ENCODE data around the gene AAK1.

AAK1 gene

DNA sequence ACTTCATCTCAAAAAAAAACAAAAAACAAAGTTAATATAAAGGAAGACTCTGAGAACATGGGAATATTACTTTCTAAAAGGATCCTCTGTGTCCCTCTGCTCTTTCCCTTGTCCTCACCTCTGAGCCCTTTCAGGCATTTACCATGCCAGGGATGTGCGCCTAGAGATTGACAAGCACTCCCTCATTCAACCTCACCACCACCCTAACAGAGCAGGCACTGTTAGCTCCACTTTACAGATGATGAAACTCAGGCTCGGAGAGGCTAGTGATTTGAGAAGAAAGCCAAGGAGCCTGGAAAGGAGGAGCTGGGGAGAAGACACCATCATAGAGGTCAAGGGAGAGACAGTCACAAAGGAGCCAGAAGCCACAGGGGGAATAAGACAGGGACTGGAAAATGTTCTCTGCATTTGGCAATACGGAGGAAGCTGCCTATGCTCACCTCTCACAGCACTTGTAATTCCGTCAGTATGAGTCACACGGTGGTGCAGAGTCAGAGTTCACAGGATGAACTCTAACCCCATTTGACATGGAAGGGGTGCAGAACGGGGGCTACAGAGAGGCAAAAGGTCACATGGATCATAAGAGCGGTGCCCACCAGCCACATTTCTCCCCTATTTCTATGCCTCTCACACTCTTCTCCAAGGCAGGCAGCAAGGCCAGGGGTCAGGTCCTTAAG lies 104.5 kb downstream of the AAK1 start:
- no peak for DNase-seq (ENCODE audit: low spot score)

DNA sequence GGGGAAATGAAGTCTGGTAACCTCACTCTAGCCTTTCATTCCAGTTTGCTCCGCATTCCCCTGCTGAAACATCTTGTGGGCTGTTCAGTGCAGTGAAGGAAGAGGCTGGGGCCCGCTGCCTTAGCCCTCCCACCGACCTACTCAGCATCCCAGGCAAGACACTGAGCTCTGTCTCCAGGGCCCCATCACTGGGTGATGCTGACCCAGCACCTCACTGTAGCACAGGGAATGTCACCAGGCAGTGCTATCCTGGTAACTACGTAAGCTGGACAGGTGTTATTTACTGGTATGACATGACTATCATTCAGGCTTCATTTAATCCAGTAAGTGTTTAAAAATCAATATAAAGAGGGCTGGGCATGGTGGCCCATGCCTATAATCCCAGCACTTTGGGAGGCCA lies 105.3 kb downstream of the AAK1 start:
- DNase-seq (ENCODE audit: low spot score): no peak

DNA sequence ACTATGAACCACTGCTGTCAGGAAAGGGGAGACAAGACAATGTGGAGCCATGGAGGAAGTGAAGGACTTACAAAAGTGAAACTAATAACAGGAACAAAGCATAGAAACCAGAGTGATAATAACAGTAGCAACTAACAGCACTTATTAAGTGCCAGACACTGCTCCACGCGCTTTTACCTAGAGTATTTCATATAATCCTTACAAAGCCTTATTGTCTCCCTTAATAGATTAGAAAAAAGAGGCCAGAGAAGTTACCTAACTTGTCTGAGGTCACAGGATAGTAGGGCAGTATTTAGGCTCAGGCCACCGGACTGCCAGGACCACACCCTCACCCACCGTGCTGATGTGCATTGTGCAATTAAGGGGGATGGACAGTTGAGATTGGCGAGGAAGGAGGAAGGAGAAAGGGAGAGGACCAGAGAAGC lies 107.7 kb downstream of the AAK1 start:
- DNase-seq (ENCODE audit: low spot score): no peak

DNA sequence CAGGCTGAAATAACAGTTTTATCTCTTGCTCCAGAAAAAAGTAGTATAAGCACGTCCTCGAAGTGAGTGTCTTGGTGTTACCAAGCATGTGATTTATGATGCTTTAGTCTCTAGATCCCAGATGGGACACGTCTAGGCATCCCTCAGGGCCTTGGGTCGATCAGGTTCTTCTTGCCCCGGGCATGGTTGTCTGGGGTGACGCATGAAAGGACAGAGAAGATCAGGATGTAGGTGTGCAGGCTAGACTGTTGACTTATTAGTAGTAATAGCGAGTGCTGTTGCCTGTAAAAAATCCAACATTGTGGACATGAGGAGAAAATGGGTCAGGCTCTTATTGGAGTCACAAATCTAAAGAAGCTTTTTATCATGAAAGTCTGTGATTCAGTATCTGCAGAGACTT lies 112.4 kb downstream of the AAK1 start:
- DNase-seq (ENCODE audit: low spot score): no peak

DNA sequence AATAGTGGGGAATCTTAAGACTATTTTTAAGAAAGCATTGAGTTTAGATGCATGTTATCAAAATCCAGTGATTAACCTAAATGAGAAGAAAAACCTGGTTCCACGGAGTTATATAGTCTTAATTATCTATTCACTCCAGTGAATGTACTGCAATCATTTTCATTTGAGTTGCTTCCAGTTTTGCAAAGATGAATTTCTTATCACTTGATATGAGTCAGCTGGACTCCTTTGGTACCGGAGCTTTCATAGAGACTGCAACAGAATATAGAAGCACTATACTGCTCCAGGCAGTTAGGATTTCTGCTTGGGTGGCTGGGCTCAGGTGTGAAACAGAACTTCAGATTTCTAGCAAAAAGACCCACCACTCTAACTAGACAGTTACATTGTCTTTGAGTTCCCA lies 114.1 kb downstream of the AAK1 start:
- no peak for DNase-seq (ENCODE audit: low spot score)

DNA sequence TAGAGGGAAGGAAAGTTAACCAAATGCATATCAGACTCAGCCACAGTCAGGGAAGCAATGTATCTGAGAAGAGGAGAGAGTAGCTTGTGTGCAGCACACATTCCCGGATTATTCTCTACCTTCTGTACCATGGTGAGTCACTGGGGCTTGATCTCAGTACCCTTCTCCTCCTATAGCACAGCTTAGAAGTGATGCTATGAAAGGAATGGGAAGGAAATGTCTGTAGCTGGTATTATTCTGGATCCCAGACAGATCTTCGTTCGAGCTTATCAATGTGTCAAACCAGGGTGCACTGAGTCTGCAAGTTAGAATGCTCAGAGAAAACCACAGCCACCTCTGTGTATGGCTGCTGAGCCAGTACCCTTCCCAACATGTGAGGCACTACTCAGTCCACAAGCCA lies 118.3 kb downstream of the AAK1 start:
- no peak for DNase-seq (ENCODE audit: low spot score)

DNA sequence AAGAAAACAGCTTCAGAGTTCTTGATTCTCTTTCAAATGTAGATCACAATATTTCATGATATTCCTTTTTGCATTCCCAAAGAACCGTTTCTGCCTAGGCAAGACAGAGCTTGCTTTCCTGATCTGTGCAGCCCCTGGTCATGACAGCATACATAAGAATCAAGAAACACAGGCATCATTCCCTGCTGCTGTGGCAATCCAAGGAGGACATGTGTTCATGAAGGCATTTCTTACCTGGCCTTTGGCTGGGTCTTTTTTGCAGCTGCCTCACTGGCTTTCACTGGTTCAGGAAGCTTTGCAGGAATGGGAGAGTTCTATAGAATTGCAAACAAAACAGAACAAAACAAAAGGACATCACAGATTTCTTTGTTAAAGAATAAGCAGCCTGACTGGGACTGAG lies 118.7 kb downstream of the AAK1 start:
- no peak for DNase-seq (ENCODE audit: low spot score)

DNA sequence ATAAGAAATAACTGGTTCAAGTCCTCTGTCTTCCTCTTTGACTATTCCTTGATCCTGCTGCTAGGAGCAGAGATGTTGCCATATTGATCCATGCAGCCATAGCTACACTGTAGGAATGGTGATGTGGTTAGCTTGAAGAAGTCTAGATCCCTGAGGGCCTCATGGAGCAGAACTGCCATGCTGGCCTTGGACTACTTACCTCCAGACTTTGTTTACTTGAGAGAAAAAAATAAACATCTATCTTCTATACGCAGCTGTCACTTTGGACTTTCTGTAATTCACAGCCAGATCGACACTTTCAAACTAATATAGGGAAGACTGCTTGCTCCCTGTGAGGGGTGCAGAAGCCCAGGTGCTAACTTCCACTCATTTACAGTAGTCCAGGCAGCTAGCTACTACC lies 121.8 kb downstream of the AAK1 start:
- no peak for DNase-seq (ENCODE audit: low spot score)

DNA sequence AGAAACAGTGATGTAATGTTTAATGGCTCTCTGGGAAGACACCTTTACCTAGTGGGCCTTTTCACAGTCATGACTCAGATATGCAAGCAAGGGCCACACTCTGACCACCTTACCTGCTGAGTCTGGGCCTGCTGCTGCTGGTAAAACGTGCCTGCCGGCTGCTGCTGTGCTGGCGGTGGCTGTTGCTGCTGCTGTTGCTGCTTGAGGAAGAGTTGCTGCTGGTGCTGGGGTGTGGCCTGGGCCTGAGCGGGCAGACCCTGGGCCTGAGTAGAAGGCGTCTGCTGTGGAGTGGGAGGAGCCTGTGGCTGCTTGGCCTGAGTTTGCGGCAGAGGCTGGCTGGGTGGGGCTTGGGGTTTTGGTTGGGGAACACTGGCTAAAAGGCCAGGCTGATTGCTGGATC lies 124.7 kb downstream of the AAK1 start:
- peak; percentile 75 for DNase-seq (ENCODE audit: low spot score)

DNA sequence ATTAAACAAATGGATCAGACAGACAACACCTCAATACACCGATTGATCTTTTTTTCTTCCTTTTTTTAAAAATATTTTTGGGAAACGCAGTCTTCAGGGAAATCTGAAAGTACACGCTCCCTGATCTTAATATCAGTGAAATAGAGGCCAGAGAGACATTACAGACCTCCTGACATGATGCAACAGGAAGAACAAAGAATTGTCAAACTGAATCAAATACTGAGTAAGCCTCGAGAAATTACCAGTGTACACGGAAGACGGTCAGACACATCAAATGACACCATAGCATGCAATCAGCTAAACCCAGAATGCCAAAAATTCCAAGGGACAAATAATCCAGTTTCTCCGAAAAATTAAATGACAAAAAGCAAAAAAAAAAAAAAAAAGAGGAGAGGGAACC lies 126.1 kb downstream of the AAK1 start:
- DNase-seq (ENCODE audit: low spot score): no peak

DNA sequence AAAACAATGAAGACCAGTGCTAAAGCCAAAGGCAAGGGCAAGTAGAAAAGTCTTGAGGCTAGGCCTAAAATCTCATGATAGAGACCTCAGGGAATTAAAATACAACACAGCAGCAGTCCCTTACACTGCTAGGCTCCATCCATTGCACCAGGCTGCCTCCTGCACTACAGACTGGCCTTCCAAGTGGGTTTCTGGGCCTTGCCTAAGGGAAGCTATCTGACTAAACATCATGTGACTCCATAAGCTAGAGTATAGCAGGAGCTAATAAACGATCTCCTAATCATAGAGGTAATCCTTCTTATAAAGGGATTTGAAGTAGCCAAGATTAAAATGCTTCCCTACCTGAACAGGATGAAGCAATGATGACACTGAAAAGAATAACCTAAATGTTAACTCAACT lies 128.7 kb downstream of the AAK1 start:
- no peak for DNase-seq (ENCODE audit: low spot score)

DNA sequence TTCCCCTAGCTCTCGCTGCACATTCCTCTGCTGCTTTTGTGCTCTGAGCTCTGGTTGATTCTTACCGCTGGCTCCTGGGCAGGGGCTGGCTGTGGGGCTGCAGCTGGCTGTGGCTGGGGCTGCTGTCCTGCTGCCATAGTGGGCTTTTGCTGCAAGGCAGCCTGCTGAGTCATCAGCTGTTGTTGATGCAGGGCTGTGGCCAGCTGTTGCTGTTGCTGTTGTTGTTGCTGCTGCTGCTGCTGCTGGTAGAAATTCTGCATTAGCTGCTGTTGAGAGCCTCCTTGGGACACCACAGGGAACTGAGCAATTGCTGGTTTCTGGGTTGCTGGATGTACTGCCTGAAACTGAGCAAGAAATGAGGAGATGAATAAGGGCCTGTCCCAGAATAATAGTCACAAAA lies 129.1 kb downstream of the AAK1 start:
- peak; percentile 67 for DNase-seq (ENCODE audit: low spot score)

DNA sequence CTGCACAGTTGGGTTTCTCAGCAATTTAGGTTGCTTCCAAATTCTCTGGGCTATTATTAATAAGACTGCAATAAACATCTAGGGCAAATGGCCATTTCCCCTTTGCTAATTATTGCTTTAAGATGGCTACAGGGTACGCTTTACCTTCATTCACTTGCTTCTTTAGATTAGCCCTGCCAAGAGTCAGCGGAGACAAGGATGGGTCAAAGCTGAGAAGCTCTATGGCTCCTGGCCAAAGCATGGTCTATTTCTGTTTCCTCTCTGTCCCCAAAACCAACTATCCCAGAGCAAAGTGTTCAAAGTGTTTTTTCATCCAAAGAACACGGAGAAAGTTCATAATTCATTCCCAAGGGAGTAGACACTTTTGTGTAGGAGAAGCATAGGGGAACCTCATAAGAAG lies 131.1 kb downstream of the AAK1 start:
- no peak for DNase-seq (ENCODE audit: low spot score)

DNA sequence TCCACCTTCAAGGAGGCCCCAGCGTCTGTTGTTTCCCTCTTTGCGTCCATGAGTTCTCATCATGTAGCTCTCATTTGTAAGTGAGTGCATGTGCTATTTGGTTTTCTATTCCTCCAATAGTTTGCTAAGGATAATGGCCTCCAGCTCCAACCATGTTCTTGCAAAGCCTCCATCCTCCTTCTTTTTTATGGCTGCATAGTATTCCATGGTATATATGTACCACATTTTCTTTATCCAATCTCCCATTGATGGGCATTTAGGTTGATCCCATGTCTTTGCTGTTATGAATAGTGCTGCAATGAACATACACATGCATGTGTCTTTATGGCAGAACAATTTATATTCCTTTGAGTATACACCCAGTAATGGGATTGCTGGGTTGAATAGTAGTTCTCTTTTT lies 133.3 kb downstream of the AAK1 start:
- DNase-seq (ENCODE audit: low spot score): no peak

DNA sequence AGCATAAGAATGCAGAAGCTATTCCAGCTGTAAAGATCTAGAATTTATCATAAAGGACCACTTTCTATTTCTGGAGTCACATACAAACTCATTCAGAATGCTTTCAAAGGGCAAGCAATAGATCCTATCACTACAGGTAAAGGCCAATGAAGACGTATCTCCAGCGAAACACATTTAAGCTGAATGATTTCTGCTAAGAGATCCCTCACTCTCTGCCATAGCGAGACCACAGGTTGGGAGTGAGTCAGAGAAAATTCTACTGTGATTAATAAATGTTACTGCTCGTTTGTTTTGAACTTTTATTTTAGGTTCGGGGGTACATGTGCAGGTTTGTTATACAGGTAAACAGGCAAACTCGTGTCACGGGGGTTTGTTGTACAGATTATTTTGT lies 133.8 kb downstream of the AAK1 start:
- DNase-seq (ENCODE audit: low spot score): no peak

DNA sequence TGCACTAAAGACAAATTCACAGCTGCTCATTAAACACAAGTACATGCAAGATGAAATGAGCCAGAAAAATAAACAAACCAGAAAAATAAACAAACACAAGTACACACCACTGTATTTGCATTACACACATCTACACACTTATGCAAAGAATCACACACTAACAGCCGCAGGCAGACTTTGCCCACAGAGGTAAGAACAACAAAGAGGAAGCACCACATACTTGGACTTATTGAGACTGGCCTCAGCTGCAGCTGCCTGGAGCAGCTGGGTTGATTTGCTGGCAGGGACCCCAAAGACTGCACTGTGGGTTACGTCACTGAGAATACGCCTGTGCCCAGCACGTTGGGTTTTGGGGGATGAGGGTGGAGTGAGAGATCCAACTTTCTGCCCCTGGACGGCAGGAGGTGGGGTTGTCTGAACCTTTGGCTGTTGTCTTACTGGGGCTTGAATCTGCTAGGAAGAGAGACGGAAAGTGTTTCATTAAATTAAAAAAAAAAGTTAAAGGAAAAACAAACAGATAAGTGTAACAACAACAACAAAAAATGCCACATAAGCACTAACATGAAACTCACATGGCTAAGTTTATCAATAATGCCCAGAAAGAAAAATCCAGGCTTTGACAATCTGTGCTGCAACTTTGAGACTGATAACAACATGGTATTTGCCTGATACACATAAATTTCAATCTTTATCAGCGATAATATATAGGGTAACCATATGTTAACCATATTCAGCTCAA lies 134.4 kb downstream of the AAK1 start:
- no peak for DNase-seq (ENCODE audit: low spot score)

DNA sequence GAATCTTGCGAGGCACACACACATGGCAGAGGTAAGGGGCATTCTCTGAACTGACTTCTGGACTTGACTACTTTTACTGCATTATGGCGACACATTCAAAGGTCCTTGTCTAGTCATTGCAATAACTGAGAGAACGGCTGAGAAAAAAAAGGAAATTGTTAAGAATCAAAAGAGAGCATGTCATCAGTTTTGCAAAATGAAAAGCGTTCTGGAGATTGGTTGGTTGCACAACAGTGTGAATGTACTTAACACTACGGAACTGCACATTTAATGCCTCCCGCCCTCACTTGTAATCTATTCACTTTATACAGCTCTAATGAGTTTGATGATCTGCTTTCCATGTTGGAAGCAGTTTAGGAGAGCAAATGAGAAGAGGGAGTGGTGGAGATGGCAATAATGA lies 137.8 kb downstream of the AAK1 start:
- no peak for DNase-seq (ENCODE audit: low spot score)

DNA sequence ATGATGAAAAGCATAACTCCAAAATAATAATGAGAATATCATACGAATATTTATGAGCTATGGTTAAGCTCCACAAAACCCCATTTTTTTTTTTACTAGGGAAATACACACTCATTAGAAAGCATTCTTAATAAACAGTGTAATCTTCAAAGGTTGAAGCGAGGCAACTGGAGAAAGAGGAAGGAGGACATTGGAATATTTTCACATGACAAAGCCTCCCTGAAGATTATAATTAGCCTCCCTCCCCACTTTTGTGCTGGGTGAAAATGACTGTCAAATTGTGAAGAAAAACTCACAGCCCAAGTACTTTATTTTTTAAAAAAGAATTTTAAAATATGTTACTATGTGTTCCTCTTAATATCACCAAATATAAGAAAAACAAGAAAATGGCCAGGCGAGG lies 142.2 kb downstream of the AAK1 start:
- no peak for DNase-seq (ENCODE audit: low spot score)

DNA sequence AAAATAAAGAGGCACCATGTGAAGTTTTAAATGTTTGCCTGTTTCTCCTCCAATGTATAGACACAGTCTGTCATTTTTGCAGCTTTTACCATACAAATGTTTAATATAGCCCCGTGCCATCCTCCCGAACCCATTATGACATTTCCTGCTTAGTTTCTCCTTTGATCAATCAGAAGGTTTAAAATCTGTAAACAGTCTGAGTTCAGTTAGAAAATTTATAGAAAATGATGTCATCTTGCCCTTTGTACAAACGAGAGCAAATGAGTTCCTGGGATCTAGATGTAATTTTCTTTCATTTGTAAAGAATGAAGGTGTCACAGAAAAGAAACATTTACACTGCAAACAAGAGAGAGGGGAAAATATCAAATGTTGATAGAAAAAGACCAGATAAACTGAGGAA lies 143.6 kb downstream of the AAK1 start:
- no peak for DNase-seq (ENCODE audit: low spot score)

DNA sequence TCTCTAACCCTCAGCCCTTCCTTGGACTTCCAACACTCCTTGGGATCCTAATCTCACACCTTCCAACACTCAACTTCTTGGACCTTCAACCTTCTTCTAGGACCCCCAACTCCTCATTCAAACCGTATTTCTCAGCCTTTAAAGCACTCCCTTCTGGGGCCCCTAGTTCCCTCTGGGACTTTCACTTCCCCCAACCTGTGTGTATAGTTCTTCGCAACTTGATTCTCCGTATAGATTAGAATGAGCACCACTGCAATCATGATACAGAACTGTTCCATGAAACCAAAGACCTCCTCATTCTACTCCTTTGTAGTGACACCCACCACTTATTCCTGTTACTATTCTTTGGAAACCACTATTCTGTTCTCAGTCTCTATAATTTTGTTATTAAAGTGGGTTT lies 144.3 kb downstream of the AAK1 start:
- DNase-seq (ENCODE audit: low spot score): no peak

DNA sequence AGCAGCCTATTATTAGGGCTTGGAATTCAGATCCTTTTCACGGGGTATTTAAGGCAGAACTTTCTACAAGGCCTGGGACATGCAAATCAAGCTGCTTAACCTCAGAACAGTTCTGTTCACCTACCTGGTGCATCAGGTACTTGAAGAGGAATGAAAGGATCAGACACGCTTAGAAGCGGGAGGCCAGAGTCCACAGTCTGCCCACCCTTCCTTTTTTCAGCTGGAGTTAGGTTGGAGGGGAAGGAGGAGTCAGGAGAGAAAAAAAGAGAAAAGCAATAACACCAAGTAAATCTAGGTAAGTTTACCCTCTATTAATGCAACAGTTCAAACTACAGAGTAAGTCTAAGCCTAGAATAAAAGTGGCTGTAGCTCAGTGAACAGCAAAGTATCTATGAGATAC lies 147.7 kb downstream of the AAK1 start:
- DNase-seq (ENCODE audit: low spot score): no peak

DNA sequence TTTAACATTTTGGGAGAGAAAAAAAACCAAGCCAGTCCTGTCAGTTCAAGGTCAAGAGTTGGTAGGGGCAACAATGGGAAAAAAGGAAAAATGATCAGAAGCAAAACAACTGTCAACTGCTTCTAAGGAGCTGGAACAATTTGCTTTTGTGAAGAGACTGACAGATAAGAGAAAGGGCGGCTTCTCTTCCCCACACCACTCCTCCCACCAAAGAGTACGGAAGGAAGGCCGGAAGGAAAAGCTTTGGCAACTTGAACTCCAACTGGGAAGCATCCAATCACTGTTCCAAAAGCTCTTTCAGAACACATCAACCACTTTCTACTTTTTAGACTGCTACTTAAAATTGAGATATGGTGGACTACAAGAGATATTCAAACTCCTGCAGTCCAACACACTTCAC lies 148.5 kb downstream of the AAK1 start:
- DNase-seq (ENCODE audit: low spot score): no peak

DNA sequence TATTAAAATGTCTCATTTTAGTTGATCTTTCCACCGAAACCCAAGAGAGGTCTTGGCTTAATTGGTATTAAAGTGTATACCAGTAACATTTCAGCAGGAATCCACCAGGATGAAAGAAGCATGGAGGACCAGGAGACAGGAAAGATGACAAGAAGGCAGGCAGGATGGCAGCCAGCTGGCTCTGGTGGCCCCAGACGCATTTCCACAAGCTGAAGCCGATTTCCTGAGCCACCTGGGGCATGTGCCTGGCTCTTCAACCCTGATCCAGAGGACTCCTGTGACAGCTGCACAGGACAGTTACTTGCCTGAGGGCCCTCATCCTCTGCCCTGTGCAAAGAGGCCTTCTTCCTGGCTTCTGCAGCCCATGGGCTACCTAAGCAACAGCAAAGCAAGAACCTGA lies 149.4 kb downstream of the AAK1 start:
- no peak for DNase-seq (ENCODE audit: low spot score)

DNA sequence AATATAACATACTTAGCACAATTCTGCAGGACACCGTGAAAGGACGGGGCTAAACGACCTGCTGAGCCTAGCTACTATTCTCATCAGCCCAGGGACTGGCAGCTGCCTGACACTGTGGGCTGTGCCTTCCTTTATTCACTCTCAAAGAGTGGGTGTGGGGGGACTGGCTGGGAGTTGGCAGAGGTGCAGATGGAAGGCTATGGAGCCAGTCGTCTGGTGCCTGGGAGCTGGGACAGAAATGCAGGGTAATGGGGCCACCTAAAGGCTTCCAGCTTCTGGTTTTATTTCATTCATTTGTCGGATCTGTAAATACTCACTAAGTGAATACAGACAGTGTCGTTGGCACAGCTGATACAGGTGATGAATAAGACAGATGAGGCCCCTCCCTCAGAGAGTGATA lies 150.3 kb downstream of the AAK1 start:
- DNase-seq (ENCODE audit: low spot score): no peak

All from ecto neural progenitor cell (in vitro differentiated cells).